GM19468 (cell line): Measurements from ENCODE around the gene ING3.
"Not testable (repeated sequence)": the region's sequence is repeated elsewhere in the genome, so short reads cannot be mapped to it uniquely, and the experiment has no call there.

ENCODE experiments used
- ATAC-seq: cut with Tn5 transposase; IDR thresholded peaks from one replicate; pipeline ENCODE4 v1.9.1; 2021; ENCODE audit warnings: mild to moderate bottlenecking, moderate library complexity, moderate number of reproducible peaks; ENCODE audit not compliant: unreplicated experiment; ENCODE audit errors: extremely low read depth

The ING3 gene

GRCh38 chr7:121000081-121000983 lies 49.8 kb downstream of the ING3 start:
- no peak for ATAC-seq

DNA sequence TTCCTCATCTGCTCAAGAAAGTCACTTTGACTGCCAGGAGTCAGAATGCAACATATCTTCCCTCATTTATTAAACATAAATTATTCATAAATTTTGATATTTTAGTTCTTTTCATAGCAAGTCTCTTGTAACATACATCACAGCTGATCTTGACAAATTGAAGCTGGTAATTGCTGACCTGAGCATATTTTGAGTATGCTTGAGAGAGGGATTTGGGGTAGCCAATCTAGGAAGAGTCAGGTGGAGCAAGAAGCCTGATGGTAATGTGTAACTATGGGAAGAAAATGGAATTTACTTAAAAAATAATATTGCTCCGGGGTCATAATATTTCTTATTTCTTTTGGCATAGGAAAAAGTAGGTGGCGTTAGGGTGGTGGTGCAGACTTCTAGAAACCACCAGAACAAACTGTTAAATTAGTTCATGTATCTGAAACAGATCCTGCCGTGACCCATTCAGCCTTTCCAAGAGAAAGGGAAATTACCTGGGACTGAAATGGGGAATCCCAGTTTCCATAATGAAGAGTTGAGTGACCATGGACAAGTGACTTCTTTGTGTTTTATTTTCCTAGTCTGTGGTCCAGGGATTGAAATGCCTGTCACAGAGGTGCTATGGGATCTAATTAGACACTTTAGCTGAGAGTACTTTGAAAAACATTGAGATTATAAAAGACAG lies 50.8 kb downstream of the ING3 start:
- no peak for ATAC-seq

GRCh38 chr7:121002048-121002756 lies 51.6 kb downstream of the ING3 start:
- no peak for ATAC-seq

DNA sequence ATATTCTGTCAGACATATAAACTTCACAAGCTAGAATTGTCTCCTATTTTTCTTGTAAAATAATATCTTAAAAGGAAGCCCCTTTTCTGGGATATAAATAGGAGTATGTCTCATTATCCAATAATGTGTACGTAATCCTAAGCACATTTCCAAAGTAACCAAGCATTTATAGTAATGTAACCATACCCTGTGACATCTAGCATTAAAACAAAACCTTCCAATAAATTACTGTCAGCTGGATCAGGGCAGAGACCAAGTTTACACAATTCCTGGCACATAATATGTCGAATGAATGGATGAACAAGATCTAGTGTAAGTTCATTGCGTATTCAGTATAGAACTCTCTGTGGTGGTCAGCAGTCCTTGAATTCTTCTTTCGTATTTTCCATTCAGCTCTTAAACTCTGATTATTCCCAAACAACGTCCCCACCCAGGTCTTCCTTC lies 52.2 kb downstream of the ING3 start:
- ATAC-seq: no peak

- ATAC-seq: no peak
Measured at GRCh38 chr7:121003986-121004685, 53.6 kb downstream of the ING3 start.

GRCh38 chr7:121005058-121005457 lies 54.5 kb downstream of the ING3 start:
- ATAC-seq: not testable (repeated sequence)

- no peak for ATAC-seq
Measured at GRCh38 chr7:121005996-121006584, 55.5 kb downstream of the ING3 start.

- no peak for ATAC-seq
Measured at GRCh38 chr7:121006711-121007315, 56.2 kb downstream of the ING3 start.

- no peak for ATAC-seq
Measured at GRCh38 chr7:121008816-121009215, 58.2 kb downstream of the ING3 start.

- no peak for ATAC-seq
Measured at GRCh38 chr7:121011401-121011800, 60.8 kb downstream of the ING3 start.

DNA sequence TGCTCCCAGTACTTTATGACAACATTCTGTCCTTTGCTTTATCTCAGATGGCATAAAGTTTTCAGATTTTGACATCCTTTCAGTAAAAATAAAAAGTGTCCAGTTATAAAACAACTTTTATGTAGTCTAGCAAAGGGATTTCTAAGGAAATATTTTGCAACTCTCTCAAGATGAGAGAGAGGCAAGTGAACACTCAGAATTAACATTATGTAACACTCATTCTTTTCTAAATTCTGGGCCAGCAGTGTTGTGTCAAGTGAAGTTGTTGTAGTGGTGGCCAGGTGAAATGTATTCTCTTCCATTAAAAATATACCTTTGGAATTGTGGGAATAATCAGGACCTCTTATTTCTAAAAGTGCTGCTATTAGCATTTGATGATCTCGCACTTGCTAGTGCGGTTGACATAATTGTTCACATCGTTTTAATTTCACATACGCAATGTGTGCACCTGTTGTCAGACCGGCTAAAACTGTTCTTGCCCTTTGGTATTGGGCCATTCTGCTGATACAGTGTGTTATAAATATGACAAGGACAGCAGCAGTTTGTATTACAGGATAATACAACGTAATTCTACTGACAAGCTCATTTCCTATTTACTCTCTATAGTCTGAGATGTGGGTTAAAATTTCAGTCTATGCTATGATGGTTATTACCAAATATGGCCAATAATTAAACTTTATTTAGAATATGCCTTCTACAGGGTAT lies 61.7 kb downstream of the ING3 start:
- no peak for ATAC-seq

GRCh38 chr7:121012919-121013318 lies 62.3 kb downstream of the ING3 start:
- no peak for ATAC-seq

DNA sequence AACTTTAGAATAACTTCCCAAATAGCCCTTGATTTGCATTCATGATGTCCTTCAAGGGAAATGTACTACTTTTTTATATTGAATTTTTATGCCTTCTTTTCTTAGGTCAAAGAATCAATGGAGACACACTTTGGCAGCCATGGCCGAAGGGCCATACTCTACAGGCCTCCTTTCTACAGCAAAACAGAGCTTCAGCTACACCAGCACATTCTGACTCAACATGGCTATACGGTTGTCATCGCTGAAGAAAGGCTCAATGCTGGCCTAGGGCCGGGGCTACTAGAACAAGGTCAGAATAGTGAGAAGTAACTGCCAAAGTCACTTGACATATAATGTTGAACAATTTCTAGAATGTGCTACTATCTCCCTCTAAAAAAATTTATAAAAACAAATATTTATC lies 65.0 kb downstream of the ING3 start:
- ATAC-seq: no peak

DNA sequence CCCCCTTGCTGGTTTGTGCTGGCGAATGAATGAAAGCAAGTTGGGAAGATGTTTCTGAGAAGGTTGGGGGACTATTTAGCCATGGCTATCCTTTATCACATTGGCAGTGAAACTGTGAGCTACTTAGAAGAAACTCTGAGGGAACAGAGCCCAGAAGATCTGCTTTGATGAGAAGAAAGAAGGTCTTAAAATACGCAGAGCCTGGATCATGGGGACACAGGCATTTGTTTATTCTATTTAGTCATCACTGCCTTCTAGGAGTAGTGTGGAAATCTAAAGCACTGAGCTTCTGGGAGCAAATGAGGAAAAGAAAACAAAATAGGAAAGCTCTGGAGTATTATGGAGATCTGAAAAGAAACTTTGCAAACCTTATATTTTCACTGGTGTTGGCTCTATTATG lies 66.4 kb downstream of the ING3 start:
- no peak for ATAC-seq

DNA sequence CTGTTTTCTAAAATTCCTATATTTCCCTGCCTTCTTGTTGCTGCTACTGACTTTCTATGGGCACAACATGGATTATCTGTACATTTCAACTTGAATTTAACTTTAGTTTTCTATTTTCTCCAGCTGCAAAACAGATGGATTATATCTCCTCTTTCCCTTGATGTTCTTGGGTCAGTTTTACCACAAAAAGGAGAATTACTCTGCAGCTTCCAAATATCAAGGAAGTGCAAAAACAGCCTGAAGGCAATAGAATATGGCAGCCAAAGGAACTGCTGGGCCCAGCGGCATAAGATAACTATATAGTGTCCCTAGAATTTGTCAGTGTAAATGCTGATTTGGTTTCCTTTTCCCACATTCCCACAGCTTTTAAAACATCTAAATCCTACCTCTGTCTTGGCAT lies 67.0 kb downstream of the ING3 start:
- no peak for ATAC-seq

- no peak for ATAC-seq
Measured at GRCh38 chr7:121019018-121019417, 68.4 kb downstream of the ING3 start.

GRCh38 chr7:121020249-121020988 lies 69.8 kb downstream of the ING3 start:
- no peak for ATAC-seq
